CD4-positive, alpha-beta T cell treated with Interleukin-4 for 1 hour (primary cell): ENCODE measurements around the gene FAM78A.
"Not testable (repeated sequence)": the region's sequence is repeated elsewhere in the genome, so short reads cannot be mapped to it uniquely, and the experiment has no call there.

ENCODE experiments used
- DNase-seq, 2 donors: peaks; one replicate each; pipeline ENCODE4 v3.0.0-alpha.2; 2020 to 2022

FAM78A gene

DNA sequence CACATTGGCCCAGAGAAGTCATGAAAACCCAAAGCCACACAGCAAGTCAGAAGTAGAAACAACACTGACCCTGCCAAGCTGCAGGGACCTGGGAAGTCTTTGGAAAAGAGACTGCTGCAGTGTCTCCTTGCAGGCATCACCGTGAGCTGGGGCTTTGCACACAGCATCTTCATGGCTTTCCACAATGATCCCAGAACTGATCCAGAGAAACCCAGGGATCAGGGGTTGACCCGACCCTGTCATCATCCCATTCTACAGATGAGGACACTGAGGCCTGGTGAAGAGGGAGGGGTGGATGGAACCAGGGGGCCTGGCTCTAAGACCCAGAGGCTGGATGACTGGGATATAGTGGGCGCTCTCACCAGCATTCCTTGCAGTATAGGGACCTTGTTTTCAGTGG lies 4.3 kb upstream of the FAM78A start:
- no peak for DNase-seq

DNA sequence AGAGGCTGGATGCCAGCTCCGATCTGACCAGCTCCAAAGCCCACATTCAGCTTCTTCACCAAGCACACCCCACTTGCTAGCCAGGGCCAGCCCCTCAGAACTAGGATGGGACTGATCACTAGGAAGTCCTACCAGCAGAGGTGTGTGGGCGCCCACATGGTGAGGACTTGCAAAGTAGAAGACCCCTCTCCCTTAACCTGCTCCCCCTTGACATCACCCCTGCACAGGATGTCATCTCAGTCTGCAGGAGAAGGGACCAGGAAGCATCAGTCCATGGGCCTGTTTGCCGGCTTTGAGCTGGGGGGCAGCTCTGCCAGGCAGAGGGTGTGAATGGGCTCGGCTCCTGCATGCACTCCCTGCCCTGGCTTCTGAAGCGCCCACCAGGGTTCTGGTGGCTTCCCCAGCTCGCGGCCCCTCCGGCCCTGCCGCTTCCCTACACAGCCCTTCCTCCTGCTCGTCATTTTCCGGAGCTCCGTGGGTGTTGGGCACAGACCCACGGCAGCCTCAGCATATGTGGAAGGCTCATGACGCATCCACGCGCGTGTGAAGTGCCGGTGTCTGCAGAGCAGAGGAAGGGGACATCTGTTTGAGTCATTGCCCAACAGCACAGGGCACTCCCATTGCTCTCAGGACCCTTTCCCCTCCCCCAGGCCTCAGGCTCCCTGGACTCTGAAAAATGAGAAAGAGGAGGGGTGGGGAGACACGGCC lies 3.7 kb upstream of the FAM78A start:
- DNase-seq = no peak

DNA sequence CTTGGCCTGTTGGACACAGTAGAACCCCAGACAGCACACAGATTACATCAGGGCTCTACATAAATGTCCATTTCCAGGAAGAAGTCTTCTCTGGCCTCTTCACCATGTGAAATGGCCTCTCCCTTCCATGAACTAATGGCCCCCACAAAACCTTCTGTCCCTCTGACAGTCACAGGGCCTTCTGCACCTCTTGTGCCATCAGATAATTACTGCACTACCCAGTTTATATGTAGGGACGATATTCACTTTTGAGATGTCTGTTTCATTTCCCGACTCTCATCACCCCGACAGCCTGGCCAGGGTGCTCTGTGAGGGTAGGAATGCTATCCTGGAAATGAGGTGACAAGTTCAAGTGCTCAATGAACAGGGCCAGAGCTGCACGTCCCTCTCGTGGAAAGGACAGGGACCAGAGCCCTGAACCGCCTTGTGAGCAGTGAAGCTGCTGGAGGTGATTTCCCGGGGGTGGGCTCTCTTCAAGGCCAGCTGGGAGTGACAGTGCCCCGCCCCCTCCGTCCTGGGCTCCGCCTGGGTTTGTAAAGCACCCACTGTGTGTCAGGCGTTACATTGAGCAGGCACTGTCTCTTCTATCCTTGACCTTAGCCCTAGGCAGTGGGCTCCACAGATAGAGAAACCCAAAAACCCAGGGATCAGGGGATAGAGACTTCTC lies 3.0 kb upstream of the FAM78A start:
- no peak for DNase-seq

DNA sequence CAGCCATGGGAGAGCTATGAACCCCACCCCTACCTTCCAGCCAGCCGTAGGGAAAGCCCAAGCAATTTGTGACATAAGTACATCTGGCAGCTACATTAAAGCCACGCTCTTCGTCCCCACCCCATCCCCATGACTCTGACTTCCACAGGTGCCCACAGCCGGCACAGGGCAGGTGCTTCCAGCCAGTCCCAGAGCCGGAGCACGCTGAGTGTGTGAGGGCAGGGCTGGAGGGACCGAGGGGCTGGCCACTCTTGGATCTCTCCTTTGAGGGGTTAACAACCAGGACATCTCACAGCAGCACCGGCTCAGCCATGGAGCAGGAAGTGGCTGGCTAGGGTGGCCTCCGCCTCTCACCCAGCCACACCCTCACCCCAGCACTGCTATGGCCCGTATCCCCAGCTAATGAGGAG lies 2.4 kb upstream of the FAM78A start:
- DNase-seq = peak in 1 of 2 donors; percentile 49

DNA sequence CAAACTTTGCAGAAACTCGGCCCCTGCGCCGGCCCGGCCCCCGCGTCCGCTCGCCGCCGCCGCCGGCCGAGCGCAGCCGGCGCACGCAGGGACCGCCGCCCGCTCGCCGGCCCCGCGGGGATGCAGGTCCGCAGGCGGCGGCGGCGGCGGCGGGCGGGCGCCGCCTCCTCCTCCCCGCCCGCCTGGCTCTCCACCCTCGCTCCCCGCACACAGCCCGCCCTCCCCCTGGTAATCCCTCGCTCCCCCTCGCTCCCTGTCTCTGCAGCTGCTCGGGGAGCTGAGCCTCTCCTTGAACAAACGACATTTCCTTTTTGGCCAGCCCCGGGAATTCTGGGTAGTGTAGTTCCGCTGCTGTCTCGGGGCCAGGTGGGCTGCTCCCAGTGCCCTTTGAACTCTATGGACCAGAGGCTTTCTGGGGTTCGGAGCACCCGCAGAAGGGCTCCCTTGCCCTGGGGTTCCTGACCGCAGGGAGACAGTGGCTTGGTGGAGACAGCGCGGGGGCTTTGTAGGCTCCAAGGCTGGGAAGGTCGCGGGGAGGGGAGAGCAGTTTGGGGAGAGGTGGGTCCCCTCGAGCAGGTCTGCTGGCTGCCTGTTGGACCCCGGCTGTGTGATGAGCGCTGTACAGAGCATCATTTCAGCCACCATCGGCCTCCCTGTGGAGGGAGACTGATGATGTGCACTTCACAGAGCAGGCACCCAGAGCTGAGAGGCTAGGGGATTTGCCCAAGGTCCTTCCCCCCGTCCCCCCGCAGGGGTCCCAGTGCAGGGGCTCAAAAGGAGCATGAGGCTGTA lies 1.8 kb upstream of the FAM78A start:
- peak; percentile 78 to 82 for DNase-seq

DNA sequence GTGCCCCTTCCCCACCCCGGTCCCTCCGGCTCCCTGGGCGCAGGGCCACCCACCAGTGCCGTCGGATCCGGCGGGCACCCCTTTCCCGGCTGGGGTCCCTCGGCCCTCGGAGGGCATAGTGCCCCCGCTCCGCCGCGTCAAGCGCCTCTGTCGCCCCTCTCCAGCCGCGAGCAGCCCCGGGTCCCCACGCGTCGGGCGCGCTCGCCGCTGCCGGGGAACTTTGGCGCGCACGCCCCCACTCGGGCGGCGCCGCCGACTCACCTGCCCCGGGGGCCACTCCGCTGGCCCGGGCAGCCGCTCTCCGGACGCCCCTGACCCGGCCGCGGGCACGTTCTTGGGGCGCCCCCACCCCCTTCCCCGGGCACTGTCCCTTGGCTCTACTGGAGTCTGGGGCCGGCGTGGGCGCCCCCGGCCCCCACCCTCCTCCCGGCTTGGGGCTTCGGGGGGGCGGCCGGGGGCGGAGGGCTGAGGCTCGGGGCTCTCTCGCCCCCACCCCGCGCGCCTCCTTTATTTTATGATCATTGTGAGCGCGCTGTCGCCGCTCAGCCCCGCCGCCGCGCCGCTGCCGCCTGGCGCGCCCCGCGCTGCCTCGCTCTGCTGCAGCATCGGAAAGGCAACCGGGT lies 1.1 kb upstream of the FAM78A start:
- DNase-seq = no peak

DNA sequence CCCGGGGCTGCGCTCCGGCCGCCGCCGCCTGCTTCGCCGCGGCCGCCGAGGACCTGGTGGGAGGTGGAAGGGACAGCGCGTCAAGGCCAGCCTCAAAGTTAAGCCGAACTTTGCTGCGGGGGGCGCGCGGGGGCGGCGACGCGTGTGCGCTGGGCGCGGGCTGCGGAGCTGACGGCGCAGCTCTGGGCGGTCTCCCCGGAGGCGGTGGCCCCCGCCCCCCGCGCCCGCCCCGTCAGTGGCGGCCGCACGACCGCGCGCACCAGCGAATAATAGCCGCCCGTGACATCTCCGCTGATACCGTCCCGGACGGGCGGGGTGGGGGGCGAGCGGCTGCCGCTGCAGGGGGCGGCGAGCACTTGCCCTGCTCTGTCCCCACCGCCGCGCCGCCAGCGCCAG lies 579 bp upstream of the FAM78A start:
- peak in 1 of 2 donors; percentile 49 for DNase-seq

DNA sequence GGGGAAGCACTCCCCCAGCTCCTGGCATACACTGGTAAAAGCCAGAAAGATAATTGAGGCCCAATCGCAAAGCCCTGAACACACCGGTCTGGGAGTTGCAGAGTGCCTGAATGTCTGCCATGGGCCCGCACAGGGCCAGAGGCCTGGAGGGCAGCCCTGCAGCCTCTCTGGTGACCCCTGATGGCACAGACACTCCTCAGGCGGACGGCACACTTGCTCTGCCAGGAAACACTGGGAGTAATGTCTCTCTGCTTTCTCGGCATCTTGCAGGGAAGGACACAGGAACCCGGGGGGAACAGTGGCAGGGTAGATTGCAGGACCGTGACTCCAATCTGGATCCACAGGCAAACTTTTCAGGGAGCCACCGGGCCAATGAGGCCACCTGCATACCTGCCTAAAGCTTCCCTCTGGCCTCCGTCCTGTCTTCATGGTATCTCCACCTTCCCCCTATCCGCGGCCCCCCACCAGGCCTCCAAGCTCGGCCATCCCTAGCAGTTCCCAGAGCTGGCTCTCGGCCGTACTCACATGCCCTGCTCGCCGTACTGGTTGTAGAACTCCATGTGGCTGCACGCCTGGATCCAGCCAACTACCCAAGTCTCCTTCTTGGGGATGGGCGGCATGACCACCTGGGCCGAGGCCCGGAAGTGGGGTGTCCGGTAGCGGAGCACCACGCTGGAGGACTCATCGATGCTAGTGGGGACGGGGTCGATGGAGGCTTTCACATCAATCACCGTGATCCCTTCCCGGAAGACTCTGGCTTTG lies 797 bp downstream of the FAM78A start:
- DNase-seq = no peak

DNA sequence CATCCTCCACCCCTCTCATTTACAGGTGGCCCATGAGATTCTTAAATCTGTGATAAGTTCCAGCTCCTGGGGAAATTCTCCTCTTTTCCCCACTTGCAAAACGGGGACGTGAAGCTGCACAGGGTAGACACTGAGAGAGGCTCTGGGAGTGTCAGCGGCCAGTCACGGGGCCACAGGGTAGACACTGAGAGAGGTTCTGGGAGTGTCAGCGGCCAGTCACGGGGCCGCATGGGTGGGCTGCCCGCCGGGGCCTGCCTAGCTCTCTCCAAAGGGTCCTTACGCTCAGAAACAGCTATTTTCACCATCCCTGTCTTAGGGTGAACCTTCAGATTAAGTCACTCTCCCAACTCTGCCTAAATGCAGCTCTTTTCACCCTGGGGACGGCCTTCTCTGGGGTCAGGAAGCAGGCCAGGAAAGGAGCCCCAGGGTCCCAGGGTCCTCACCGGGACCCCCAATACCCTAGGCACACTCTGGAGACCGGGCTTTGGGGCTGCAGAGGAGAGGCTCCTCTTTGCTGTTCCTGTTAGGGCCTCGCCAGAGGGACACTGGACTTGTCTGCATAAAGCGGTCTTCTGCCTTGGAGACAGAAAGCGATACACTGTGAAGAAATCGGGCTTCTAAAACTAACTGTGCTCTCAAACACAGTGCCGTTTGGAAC lies 1.5 kb downstream of the FAM78A start:
- no peak for DNase-seq

DNA sequence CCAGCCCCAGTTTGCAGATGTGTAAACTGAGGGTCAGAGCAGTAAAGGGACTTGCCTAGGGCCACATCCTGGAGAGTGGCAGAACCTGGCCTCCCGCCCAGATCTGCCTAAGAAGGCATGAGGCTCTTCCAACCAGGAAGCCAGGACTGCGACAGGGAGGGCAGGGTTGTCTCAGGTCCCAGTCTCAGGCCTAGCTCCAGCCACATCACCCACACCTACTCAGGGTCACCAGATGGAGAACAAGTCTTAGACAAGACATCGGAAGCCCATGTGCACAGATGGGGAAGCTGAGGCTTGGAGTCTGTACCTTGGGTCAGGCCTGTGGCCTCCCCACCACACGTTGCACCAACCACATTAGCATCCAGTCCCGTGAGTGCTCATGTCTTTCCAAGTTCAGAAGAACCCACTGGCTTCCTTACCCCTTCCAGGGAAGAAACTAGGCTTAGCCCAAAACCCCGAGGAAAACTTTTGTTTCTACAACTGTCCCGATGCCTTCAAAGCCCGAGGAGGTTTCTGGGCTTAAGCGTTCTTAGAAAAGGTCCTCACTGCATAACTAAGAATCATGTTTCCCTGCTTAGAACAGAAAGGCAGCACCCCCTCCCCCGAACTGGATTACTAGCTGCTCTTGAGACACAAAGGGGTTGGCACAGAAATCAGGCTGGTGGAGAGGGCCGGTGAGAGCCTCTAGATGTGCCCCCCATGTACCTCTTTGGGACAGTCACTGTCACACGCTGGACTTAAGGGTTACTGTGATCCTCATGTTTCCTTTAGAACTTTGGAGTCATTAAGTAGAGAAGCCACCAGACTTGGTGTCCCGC lies 2.2 kb downstream of the FAM78A start:
- DNase-seq = no peak

DNA sequence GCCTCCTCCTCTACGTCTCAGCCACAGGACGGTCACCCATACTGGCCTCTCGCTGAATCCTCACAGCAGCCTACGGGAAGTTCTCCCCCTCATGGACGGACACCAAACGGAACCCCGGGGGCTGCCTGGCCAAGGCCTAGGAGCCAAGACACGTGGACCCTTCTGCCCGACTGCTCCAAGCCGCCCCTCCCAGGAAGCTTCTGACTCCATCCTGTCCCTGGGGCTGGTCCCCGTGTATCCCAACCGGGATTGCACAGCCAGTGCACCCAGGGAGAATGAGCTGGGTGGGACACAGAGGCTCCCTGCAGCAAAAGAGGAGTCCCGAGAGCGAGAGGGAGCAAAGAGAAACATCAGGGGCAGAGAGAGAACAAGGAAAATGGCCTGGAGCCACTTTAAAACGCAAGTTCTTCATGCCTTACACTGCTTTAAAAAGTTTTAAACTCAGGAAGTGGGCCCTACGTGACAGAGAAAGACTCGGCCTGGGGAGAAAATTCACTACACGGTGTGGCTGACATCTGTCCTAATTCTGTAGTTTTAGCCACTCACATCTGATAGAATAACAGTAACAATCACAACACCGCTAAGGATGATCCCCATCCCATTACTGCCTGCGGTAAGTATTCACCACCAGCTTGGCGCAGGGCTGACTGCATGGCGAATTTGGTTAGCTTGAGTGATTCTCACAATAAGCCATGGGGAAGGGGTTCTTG lies 3.0 kb downstream of the FAM78A start:
- no peak for DNase-seq

DNA sequence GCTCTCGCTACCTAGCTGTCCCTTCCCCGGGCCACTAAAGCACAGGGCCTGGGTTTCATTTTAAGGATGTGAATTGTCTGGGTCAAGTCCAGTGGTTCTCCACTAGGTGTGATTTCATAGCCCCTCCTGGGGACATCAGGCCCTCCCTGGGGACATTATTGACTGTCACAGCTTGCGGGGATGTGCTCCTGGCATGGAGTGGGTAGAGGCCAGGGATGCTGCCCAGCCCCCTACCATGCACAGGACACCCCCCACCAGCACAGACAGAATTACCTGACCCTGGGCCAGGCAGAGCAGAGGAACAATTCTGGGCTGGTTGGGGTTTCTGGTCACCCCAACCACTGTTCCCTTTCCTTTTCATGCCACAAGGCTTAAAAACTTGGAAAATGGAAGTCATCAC lies 4.1 kb downstream of the FAM78A start:
- no peak for DNase-seq

DNA sequence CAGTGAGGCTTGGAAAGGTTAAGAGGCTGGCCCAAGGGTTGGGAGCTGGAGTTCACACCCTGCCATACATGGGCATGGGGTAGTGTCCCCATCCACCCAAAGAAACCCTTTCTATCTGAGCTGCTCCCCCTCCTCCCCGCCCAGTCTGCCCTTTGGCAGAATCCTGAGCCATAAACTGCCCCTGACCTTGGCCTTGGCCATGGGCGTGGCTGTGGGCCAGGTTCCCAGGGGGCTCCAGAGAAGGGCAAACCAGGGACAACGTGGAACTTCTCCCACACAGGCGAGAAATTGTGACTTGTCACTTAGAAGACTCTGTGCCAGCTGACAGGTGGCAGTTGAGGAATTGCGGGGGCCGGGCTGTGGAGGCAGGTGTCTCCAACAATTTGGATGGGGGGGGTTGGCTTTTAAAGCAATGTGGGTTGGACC lies 4.8 kb downstream of the FAM78A start:
- DNase-seq = no peak

DNA sequence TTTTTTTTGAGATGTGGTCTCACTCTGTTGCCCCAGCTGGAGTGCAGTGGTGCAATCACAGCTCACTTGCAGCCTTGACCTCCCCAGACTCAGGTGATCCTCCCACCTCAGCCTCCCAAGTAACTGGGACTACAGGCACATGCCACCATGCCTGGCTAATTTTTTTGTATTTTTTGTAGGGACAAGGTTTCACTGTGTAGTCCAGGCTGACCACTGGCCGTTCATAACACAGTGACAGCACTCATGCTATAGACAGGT lies 5.4 kb downstream of the FAM78A start:
- not testable (repeated sequence) for DNase-seq

DNA sequence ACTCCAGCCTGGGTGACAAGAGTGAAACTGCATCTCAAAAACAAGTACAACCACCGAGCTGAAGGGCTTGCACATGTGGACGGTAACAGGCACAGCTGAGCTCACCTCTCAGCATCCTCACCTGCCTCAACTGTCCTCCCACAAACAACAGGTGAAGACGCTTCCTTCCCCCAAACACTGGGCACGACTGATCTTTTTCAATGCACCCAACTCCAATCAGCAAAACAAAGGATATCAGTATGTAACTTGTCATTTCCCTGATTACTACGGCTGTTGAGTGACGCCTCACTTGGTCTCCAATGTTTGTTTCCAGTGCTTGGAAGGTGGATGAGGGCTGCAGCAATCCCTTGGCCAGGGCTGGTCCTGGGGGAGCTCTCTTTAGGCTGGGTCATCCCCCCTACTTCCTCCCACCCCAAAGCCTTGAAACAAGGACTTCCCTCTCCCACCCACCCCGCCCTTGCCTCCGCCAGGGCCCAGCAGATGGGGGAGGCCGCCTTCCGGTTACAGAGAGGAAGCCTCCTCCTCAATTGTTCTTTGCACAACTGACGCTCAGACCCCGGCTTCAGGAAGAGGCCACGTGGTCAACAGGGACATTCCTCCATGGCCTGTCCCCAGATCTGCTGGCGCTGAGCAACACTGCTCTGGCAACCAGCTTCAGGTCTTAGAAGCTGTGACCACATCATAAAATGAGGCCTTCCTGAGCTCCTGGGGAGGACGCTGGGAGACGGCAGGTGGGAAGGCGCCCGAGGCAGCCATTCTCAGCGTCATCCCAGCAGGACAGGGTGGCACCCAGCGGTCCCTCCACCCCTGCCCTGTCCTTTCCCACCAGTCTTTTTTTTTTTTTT lies 5.9 kb downstream of the FAM78A start:
- peak; percentile 53 to 60 for DNase-seq

DNA sequence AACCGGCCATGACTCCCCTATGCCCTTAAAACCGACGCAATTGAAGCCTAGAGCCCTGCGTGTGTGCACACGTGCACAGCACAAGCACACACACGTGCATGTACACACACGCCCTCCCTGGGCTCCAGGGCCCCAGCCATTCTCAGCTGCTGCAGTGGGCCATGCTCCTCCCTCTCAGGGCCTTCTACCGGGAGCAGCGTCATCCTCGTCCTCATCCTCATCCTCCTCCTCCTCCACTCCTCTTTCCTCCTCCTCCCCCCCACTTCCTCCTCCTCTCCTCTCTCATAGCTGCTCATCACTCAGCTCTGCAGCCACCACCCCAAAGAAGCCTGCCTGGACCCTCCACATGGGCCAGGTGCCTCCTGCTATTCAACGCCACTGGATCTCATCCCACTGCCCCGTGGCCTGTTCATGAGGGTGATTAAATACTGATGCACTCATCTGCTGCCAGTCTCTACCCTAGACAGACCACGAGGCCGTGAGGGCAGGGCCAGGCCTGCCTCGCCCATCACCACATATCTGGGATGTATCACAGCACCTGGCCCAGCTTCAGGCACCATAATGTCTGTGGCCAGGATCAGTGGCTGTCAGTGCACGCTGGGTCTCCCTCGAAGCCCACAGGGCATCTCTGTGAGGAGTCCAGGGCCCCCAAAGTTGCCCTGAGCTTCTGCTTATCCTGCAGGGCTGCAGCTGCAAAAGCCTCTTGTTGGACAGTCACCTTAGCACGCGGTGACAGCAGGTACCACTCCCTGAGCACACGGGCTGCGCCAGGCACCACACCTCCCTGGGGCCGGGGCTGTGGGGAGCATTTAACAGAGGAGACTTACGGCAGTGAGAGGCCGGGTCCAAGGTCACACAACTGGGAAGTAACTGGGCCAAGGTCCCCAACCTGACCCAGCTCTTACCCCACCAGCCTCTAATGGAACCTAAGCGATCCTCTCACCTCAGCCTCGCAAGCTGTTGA lies 9.8 kb downstream of the FAM78A start:
- peak in 1 of 2 donors; percentile 42 for DNase-seq

DNA sequence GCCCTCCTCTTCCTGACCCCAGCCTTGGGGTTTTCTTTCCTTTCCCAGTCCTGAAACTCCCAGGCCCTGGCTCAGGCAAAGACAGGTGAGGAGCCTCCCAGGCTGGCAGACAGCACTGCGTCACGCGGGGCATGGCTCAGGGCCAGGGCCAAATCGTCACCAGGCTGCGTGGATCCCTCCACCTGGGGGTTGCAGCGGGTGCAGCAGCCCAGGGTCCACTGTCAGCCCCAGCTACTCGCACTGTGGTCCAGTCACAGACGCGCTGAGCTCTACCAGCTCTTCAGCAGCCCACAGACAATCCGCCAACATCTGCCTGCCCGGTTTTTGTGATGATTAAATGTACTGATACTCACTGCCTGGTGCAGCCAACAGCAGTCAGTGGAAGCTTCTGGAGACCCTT lies 12.1 kb downstream of the FAM78A start:
- DNase-seq = peak in 1 of 2 donors; percentile 42

DNA sequence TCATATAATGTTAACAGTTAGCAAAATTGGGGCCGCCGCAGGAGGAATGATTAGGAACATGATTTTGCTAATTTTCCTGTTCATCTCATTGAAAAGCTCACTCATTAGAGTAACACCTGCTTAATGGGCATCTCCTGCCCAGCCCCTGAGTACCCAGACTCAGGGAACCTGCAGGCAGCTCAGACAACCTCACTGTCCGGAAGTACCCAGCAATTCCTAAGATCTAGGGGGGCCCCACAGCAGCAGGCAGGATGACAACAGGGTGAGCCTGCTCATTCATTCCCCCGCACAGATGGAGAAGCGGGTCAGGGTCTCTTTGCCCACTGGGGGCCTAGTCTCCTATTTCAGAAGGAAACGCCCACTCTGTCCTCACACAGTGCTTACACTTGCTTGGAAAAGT lies 12.6 kb downstream of the FAM78A start:
- DNase-seq = no peak

DNA sequence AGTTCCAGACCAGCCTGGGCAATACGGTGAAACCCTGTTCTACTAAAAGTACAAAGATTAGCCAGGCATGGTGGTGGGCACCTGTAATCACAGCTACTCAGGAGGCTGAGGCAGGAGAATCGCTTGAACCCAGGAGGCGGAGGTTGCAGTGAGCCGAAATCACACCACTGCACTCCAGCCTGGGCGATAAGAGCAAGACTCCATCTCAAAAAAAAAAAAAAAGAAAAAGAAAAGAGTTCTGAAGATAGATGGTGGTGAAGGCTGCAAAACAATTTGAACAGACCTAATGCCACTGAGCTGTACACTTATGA lies 13.3 kb downstream of the FAM78A start:
- not testable (repeated sequence) for DNase-seq
